ENCODE results near the gene MRPS12.
"Not testable (repeated sequence)": the region's sequence is repeated elsewhere in the genome, so short reads cannot be mapped to it uniquely, and the experiment has no call there.

The MRPS12 gene

GRCh38 chr19:38930776-38931520 lies at the start of gene MRPS12:
TSS of gene MRPS12 (plus strand) at chr19:38930944. CDS start at chr19:38931295, 351 bp downstream.
- DNase-seq, result no peak

DNA sequence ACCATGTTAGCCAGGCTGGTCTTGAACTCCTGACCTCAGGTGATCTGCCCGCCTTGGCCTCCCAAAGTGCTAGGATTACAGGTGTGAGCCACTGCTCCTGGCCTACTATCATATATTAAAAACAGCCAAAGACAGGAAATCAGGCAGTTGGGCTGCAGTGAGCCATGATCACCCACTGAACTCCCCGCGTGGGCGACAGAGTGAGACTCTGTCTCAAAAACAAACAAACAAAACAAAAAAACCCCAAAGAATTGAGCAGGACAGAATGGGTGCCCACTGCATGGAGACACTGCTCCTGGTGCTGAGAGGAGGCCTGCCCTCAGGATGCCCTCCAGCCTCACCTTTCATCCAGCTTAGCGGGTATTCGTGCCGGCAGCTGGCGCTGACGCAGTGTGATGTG lies 47.5 kb upstream of the MRPS12 start:
- no peak for DNase-seq

- not testable (repeated sequence) for DNase-seq
Measured at GRCh38 chr19:38884691-38885090, 46.1 kb upstream of the MRPS12 start.

- no peak for DNase-seq
Measured at GRCh38 chr19:38888876-38889275, 41.9 kb upstream of the MRPS12 start.

GRCh38 chr19:38889803-38890202 lies 40.9 kb upstream of the MRPS12 start:
- DNase-seq, result no peak

DNA sequence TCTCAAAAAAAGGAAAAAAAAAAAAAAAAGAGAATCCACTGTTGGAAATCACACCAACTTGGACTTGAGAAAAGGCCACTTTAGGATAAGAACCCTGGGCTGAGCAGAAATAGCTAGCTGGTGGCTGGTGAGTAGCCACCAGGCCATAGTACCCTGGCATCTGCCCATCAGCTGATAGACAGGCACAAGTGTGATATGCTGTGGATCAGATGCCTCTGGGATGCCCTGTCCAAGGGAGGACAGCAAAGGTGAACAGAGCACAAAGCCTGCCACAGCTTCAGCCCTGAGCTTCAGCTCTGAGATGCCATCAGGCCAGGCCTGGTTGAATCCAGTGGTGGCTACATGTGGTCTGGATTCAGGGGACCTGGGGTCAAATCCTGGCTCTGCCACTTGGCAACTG lies 40.1 kb upstream of the MRPS12 start:
- DNase-seq, result no peak

DNA sequence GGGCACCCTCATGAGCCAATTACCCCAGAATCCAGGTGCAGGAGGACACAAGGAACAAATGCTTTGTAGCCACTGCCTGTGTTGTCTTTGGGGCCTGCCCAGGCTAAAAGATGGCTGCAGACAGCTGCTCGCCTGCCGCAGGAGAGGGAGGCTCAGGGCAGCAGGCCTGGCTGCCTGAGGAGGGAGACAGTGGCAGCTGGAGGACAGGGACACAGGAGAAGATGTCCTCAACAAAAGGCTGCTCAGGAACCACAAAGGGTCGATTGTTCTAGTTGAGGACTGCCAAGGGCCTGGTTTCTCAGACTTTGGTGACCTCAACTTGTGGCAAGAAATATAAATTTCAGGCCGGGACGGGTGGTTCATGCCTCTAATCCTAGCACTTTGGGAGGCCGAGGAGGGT lies 39.0 kb upstream of the MRPS12 start:
- no peak for DNase-seq

GRCh38 chr19:38892841-38893240 lies 37.9 kb upstream of the MRPS12 start:
- DNase-seq, result no peak

- no peak for DNase-seq
Measured at GRCh38 chr19:38893341-38893771, 37.4 kb upstream of the MRPS12 start.

DNA sequence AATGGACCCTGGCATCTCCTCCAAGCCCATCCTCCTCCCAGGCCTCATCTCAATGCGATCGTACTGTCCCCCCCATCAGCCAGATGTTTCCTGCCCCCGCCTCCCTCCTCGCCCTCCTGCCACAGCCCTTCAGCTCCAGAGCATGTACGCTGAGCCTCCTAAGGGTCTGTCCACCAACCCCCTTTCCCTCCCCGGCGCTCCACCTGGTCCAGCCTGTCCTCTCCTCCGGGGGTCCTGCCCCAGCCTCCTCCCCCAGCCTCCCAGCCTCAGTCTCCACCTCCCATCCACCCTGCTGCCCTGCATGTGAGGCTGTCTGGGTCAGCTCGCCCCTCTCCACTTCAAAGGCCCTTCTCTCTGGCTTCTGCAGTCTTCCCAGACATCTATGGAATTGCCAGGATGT lies 35.8 kb upstream of the MRPS12 start:
- DNase-seq, result no peak

DNA sequence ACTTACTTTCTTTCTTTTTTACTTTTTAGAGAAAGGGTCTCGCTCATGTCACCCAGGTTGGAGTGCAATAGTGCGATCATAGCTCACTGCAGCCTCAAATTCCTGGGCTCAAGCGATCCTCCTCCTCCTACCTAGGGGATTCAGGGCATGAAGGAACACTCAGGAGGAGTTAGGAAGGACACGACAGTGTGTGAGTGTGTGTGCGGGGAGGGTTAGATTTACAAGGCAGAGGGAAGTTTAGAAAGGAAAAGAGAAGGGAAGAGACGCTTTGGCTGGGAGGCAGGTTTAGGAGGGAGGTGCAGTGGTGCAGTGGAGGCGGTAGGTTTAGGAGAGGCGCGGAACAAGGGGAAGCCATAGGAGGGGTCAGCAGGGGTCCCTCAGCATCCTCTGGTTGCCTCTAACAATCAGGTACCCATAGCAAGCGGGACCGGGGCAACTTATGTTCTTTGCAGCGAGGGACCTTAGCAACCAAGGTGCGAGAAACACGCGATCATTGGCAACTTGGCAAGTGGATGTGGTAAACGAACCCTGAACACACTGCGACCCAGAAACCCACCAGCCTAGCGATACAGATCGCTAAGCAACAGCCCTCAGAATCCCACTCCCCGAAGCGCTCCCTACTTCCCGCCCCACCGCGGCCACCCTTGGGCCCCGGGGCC lies 31.8 kb upstream of the MRPS12 start:
- no peak for DNase-seq

- DNase-seq, result peak; percentile 97
Measured at GRCh38 chr19:38899447-38900201, 31.1 kb upstream of the MRPS12 start, which contains the start of the genes NFKBIB and SIRT2. TSS of gene NFKBIB (plus strand) at chr19:38899969. CDS start at chr19:38900033, 64 bp downstream. TSS of gene SIRT2 (minus strand) at chr19:38899618. CDS start at chr19:38899521, 97 bp downstream.

GRCh38 chr19:38900202-38900629 lies 30.5 kb upstream of the MRPS12 start:
- no peak for DNase-seq

- no peak for DNase-seq
Measured at GRCh38 chr19:38900743-38901190, 30.0 kb upstream of the MRPS12 start.

DNA sequence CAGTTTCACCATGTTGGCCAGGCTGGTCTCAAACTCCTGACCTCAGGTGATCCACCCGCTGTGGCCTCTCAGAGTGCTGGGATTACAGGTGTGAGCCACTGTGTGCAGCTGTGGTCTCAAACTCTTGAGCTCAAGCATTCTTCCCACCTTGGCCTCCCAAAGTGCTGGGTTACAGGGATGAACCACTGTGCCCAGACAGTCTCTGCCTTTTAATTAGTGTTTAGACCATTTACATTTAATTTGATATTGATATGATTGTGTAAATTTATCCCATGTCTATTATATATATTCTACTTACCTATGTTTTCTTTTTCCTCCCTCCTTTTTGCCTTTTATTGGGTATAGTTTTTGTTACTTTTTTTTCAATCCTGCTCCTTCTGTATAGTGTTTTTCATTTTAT lies 29.1 kb upstream of the MRPS12 start:
- no peak for DNase-seq

DNA sequence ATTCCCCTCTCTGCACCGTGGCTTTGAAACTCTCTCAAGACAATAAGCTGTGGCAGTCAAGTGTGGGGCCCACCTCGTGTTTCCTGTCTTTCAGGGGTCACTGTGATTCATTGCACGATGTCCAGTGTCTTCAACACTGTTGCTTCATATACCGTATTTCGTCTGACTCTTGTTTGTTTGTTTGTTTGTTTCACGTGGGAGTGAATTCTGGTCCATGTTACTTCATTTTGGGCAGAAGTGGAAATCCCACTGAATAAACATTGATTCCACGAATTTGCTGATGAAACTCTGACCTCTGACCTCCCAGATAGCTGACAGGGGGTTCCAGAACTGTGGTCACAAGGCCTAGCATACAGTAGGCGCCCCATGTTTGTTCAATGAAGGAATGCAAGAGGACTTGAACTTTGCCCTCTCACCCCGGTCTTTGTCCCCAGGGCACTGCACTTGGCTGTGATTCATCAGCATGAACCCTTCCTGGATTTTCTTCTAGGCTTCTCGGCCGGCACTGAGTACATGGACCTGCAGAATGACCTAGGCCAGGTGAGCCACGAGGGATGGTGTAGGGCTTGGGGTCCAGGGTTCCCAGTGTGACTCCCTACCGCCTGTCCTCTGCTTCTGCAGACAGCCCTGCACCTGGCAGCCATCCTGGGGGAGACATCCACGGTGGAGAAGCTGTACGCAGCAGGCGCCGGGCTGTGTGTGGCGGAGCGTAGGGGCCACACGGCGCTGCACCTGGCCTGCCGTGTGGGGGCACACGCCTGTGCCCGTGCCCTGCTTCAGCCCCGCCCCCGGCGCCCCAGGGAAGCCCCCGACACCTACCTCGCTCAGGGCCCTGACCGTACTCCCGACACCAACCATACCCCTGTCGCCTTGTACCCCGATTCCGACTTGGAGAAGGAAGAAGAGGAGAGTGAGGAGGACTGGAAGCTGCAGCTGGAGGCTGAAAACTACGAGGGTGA lies 25.9 kb upstream of the MRPS12 start:
- DNase-seq, result no peak

DNA sequence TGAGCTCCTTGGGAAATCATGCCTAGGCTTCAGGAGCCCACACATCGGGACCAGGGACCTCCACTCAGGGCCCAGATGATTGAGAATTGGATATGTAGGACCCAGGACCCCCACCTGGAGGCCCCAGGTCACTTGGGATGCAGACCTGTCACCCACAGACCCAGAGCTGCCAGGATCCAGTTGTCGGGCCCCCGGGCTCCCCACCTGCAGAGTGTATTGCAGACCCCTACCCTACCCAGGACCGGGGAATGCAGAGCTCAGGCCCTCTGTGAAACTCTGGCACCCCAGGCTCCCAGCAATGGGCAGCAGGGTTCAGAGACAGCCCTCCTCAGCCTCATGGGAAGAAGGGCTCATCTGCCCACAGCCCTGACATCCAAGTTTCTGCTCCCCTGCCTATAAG lies 25.1 kb upstream of the MRPS12 start:
- DNase-seq, result no peak

DNA sequence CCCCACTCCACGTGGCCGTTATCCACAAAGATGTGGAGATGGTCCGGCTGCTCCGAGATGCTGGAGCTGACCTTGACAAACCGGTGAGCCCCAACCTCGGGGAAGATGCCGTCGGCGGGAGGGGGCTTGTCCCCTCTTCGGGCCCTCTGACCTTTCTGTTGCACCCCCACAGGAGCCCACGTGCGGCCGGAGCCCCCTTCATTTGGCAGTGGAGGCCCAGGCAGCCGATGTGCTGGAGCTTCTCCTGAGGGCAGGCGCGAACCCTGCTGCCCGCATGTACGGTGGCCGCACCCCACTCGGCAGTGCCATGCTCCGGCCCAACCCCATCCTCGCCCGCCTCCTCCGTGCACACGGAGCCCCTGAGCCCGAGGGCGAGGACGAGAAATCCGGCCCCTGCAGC lies 23.5 kb upstream of the MRPS12 start:
- DNase-seq, result no peak

DNA sequence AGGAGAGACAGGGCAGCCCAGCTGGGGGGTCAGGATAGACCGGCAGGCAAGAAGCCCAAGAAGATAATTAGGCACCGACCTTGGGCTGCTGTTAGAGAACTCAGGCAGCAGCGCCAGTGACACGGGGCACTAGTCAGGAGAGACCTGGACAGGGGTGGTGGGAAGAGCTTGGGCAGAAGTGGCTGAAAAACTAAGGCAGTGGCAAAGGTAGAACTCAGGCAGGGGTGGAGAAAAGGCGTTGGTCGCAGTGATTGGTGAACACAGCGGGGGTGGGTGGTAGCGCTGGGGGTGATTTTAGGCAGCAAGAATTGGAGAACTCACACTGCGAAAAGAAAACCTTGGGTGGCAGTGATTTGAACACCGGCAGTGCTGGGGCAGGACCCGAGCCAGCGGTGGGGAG lies 23.1 kb upstream of the MRPS12 start:
- DNase-seq, result no peak

DNA sequence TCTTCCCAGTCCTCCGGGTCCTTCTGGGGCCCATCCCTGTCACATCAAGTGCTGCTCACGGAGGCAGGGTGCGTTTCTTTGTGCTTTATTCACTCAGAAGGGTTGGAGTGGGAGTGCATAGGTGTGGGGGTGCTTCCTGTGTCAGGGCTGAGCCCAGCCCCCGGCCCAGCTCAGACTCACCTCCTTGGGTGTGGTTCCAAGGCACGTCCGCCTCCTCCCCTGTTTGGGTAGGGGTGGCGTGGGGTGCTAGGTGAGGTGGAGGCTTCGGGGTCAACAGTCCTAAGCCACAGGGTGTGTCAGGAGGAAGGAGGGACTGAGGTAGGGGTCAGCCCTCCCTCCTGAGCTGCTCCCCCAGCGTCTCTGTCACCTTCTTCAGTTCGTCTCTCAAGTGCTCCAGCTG lies 21.8 kb upstream of the MRPS12 start:
- DNase-seq, result no peak

GRCh38 chr19:38910488-38910887 lies 20.3 kb upstream of the MRPS12 start:
- DNase-seq, result no peak

GRCh38 chr19:38911388-38912001 lies 19.2 kb upstream of the MRPS12 start:
- no peak for DNase-seq
